Hematopoietic multipotent progenitor cell (in vitro differentiated cells): Measurements from ENCODE around the gene MKLN1. TPM values are rescaled to one million over a fixed set of nuclear protein-coding genes. Genes with fewer than 3 reads are reported as not detected.

ENCODE experiments used
- DNase-seq, 3 donors: peaks; one replicate each; pipeline ENCODE4 v3.0.0-alpha.2; 2011 to 2015; ENCODE audit warnings: low read depth in 2 of 3, low spot score in 2 of 3
- total RNA-seq: library from RNA; depleted of rRNA; stranded (reverse); fragments of >200 nt; gene quantifications from one replicate; pipeline ENCODE4 v1.2.3, GENCODE V29; 2012

The MKLN1 gene
- total RNA-seq, 1 donor, result 27.7 TPM

DNA sequence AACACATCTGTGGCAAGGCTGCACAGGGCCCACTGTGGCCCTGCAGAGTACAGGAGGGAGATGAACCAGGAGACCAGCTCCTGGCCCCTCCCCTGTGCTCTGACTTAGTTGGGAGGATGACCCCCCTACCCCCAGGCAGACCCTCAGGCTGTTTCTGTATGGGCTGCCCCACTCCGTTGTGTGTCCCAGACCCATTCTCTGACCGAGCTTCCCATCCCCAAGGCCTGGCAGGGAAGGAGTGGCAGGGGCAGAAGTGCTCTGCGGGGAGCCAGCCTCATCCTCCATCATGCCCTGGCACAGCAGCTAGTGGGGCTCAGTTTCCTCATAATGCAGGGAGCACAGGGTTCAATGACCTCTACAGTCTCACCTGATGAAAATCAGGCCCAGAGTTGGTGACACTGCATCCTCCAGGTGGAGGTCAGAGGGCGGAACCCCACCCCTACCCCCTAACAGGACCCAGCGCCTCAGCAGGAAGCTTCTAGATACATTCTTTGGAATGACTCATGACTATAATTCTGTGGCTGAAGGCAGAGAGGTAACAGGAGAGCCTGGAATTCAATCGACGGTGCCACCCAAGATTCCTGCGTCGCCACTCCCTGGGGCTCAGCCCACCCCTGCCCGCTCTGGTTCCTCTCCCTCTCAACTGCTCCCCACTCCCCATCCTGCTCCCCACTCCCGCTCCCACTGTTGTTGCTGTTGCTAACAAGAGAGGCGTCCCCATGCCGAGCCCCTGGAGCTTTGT, 210.6 kb downstream of the MKLN1 start:
- no peak for DNase-seq

DNA sequence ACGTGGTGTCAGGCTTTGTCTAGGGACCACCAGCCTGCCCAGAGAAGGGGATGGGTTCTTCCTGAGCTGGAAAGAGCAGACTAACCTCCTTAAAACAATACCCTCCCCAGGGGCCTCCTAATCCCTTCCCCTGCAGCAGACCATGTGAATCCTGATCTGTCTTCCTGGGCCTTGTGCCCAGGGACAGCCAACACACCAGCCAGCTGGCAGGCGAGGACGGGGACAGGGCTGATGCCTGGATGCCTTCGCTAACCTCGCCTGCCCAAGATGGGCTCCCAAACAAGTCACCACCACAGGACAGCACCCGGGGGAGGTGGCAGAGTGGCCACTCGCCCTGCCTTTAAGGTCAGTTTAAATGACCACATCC, 211.1 kb downstream of the MKLN1 start:
- no peak for DNase-seq

DNA sequence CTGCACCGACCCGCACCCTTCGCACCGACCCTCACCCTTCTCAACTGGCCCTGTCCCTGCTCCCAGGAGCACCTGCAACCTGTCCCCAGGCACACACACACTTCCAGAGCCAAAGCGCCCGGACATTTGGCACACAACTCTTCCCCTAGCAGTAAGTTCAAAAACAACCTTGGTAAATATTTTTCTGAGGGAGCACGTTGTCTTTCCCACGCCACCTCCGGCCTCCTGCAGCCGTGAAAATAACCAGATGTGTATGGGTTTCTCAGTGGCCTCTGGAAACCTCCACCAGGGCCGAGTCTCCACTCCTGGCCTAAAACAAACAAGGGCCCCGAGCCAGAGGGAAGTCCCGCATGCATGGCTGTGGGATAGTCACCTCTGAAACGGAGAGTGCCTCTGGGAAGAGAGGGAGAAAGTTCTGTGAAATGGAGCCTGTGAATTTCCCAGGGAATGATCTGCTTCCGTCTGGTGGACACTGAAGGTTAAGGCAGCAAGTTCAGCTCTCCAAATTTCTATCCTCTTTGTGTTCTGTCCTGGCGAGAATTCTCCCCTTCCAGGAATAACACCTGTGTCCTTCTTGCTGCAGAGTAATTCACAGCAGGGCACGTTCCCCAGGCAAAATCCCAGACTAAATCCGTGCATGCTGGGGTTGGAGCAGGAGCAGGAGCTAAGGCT, 213.0 kb downstream of the MKLN1 start:
- DNase-seq, result no peak

DNA sequence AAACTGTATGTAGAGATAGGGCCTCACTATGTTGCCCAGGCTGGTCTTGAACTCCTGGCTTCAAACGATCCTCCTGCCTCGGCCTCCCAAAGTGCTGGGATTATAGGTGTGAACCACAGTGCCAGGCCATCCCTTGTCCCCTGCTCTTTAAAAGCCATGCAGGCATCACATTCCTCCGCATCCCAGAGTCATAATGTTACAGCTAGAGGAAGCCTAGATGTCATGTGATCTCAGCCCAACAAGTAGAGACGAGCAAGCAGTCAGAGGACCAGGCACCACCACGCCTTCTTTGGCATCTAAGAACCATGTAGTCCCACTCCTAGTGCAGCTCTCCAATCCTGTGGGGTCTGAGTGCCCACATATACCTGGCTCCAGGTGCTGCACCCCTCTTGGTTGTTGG, 215.6 kb downstream of the MKLN1 start:
- DNase-seq, result no peak

DNA sequence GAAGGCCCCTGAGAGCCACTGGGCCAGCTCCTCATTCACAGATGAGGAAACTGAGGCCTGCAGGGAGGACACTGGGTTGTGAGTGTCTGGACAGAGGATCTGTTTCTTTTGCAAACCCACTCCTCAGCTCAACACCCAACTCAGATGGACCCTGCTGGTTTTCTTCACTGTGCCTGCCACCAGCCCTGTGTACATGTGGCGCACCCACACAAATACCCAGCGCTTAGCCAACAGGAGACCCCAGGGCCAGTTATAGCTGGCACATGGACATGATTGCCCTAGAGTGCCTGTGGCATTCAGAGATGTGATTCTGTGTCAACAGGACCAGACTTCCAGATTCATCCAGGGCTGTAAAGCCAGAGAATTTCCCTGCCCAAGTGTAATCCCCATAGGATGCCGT, 216.3 kb downstream of the MKLN1 start:
- DNase-seq, result no peak

DNA sequence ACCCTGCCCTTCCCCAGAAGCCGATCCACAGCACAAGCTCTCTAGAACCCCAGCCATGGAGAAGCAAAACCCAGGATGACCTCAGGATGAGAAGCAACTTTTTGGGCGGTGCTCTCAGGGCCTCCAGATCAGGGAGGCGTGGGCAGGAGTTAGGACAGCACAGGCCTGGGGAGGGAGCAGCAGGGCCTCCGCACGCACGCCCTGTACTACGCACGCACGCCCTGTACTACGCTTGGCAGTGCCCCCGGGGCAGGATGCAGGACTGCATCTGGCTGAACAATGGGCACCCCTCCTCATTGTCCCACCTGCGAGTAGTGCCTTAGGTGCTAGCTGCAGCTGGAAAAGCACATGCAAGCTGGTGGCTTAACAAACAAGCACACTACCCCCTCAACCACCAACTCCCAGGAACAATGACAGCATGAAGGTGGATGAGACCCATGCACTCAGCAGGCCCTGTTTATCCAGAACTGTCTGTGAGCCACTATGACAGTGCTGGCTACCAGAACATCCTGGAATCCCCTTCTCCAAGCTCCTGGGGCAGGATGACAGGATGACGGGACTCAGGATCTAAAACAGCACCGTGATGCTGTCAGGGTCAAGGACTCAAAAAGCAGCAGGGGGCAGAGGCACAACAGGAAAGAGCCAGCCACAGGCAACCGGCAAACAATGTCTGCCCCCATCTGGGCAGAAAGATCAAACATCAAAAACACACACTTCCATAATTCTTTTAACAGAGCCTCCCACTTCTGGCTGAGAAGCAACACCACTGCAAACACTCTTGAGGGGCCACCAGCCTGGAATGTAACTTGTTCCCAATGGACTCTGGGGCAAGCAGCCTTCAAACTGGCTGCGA, 217.0 kb downstream of the MKLN1 start:
- DNase-seq, result peak in 2 of 3 donors; percentile 40 to 58

DNA sequence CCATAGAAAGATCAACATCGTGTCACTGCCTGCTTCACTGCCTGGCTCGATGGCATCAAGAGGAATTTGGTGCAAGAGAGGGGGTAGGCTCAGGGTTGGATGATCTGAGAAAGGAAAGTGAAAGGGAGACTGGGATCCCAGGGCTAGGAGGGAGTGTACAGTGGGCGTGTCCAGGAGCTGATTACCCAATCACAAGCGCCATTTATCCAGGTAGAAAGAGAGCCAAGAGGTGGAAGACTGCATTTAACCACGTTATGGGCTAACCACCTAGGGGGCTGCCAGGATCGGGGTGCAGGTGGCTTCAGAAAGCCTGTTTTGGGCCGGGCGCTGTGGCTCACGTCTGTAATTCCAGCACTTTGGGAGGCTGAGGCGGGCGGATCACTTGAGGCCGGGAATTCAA, 218.4 kb downstream of the MKLN1 start:
- no peak for DNase-seq

Other genes starting within 250 kb of the MKLN1 start
- 1.1 TPM for gene PODXL, start 228.8 kb downstream of the MKLN1 start, total RNA-seq